Endothelial cell of umbilical vein (primary cell): Measurements from ENCODE around the gene LUZP2. TPM values are rescaled to one million over a fixed set of nuclear protein-coding genes. Genes with fewer than 3 reads are reported as not detected.

Experiments
- BruUV-seq: library from RNA; stranded (reverse); fragments of 400-500 nt; replicated peaks from 2 replicates; lab custom pipeline; 2021; lab: Mats Ljungman, UMichigan
- CTCF ChIA-PET: fragments of 300-600, 350-600 bp; sonication (Branson Sonifier 250); formaldehyde crosslinking; loops from one replicate; lab custom pipeline; 2021; ENCODE audit warnings: antibody characterized with exemption, inconsistent platforms; lab: Charles Lee
- POLR2A ChIA-PET: fragments of 300-600, 350-600 bp; sonication (Branson Sonifier 250); formaldehyde crosslinking; loops from one replicate; lab custom pipeline; 2021; ENCODE audit warnings: antibody characterized with exemption, inconsistent platforms; lab: Charles Lee
- DNase-seq: peaks from one replicate; pipeline ENCODE4 v3.0.0-alpha.2; 2011; ENCODE audit warnings: low read depth, low spot score
- FAIRE-seq: peaks from 2 replicates; lab custom pipeline; 2011; peaks lifted over from hg19 to GRCh38; lab: Jason Lieb, UNC
- H2AFZ ChIP-seq: 2 replicates; pipeline ENCODE4 v1.6.0; 2012; ENCODE audit warnings: low read depth, low read length, control low read depth, inconsistent platforms
- H3K27ac ChIP-seq: 2 replicates; pipeline ENCODE4 v1.5.1; 2011; ENCODE audit warnings: low read depth, mild to moderate bottlenecking, control low read depth, low read length, moderate library complexity; ENCODE audit not compliant: insufficient read depth
- H3K27me3 ChIP-seq, 2 experiments: 2 replicates each; pipeline versions ENCODE4 v1.6.0 to v1.6.1; 2011; ENCODE audit warnings: low read length in 2 of 2, mixed read lengths in 1 of 2; ENCODE audit not compliant: control insufficient read depth in 2 of 2, insufficient read depth in 2 of 2
- H3K36me3 ChIP-seq, 2 experiments: 2 replicates in 1 of 2; 3 replicates in 1 of 2; pipeline ENCODE4 v1.5.1; 2011; ENCODE audit warnings: low read length in 2 of 2, mild to moderate bottlenecking in 1 of 2, moderate library complexity in 1 of 2; ENCODE audit not compliant: control insufficient read depth in 2 of 2, insufficient read depth in 2 of 2; ENCODE audit errors: extremely low read depth in 1 of 2
- H3K4me1 ChIP-seq: 3 replicates; pipeline ENCODE4 v1.5.1; 2011; ENCODE audit warnings: mild to moderate bottlenecking, low read length; ENCODE audit not compliant: control insufficient read depth, insufficient read depth; ENCODE audit errors: extremely low read depth
- H3K4me2 ChIP-seq: 2 replicates; pipeline ENCODE4 v1.6.1; 2011; ENCODE audit warnings: low read length, control low read depth, mixed read lengths; ENCODE audit not compliant: insufficient read depth
- H3K4me3 ChIP-seq, 3 experiments: fragments of 200-600 bp in 1 of 3; sonication (generic), shearing (Covaris generic) in 1 of 3; replicated peaks in 1 of 3; 2 replicates each; pipeline ENCODE4 v1.5.1; 2011 to 2016; ENCODE audit warnings: control low read depth in 3 of 3, low read length in 3 of 3, mild to moderate bottlenecking in 2 of 3, inconsistent platforms in 1 of 3, low read depth in 1 of 3, moderate library complexity in 1 of 3; ENCODE audit not compliant: insufficient read depth in 1 of 3
- H3K79me2 ChIP-seq: 2 replicates; pipeline ENCODE4 v1.6.0; 2012; ENCODE audit warnings: low read length, inconsistent platforms; ENCODE audit not compliant: control insufficient read depth, insufficient read depth
- H3K9ac ChIP-seq: replicated peaks from 2 replicates; pipeline ENCODE3; 2011; ENCODE audit warnings: low read length, control low read depth; ENCODE audit not compliant: insufficient read depth; ENCODE audit errors: extremely low read depth
- H3K9me1 ChIP-seq: replicated peaks from 3 replicates; pipeline ENCODE4 v1.6.0; 2011; ENCODE audit warnings: mild to moderate bottlenecking, low read length; ENCODE audit not compliant: control insufficient read depth, insufficient read depth; ENCODE audit errors: extremely low read depth
- H3K9me3 ChIP-seq: replicated peaks from 2 replicates; pipeline ENCODE4 v1.5.1; 2012; ENCODE audit warnings: low read length, inconsistent platforms; ENCODE audit not compliant: control insufficient read depth, insufficient read depth
- H4K20me1 ChIP-seq: replicated peaks from 2 replicates; pipeline ENCODE3; 2011; ENCODE audit warnings: mild to moderate bottlenecking, low read length; ENCODE audit not compliant: control insufficient read depth, insufficient read depth; ENCODE audit errors: extremely low read depth
- EZH2 ChIP-seq: IDR thresholded peaks from 2 replicates; pipeline ENCODE4 v1.6.1; 2012; ENCODE audit warnings: borderline replicate concordance, low read depth, mild to moderate bottlenecking, moderate library complexity, low read length, inconsistent platforms; ENCODE audit not compliant: severe bottlenecking
- FOS ChIP-seq: IDR thresholded peaks from 2 replicates; pipeline ENCODE4 v1.6.1; 2011; ENCODE audit warnings: mild to moderate bottlenecking, low read length, moderate library complexity, borderline replicate concordance; ENCODE audit not compliant: insufficient read depth
- GATA2 ChIP-seq: IDR thresholded peaks from 2 replicates; pipeline ENCODE4 v1.7.0; 2011; ENCODE audit warnings: low read depth, mild to moderate bottlenecking, moderate library complexity, mixed read lengths, low read length; ENCODE audit not compliant: insufficient read length, insufficient read depth
- JUN ChIP-seq: IDR thresholded peaks from 2 replicates; pipeline ENCODE4 v1.6.1; 2011; ENCODE audit warnings: borderline replicate concordance, low read depth; ENCODE audit not compliant: insufficient read length, insufficient read depth
- MYC ChIP-seq: IDR thresholded peaks from one replicate; pipeline ENCODE4 v1.6.1; 2011; ENCODE audit warnings: mild to moderate bottlenecking, low read depth, low read length
- POLR2A ChIP-seq: IDR thresholded peaks from 2 replicates; pipeline ENCODE4 v1.6.1; 2012; ENCODE audit warnings: low read depth, mild to moderate bottlenecking, control low read depth, low read length
- POLR2AphosphoS5 ChIP-seq: IDR thresholded peaks from 2 replicates; pipeline ENCODE4 v1.6.1; 2012; ENCODE audit warnings: low read depth, mild to moderate bottlenecking, control low read depth, low read length, moderate library complexity; ENCODE audit not compliant: insufficient read depth
- dilution Hi-C: fragments of 300-500 bp; cut with MboI; formaldehyde crosslinking; loops from one replicate; pipeline ENCODE4 v1.15.0; 2019; ENCODE audit warnings: low sequenced_read_pairs; ENCODE audit not compliant: extremely low pct_ligation_motif_present
- intact Hi-C: fragments of 100-400 bp; cut with micrococcal nuclease; formaldehyde crosslinking; loops from one replicate; pipeline ENCODE4 v1.10.0; 2022
- polyA plus RNA-seq, 4 experiments: library from polyadenylated mRNA; depleted of rRNA in 3 of 4; stranded (reverse) in 3 of 4; unstranded in 1 of 4; fragments of >200 nt; gene quantifications; 2 replicates each; pipeline versions ENCODE4 v1.2.1 to v1.2.3, GENCODE V29; 2011 to 2012; ENCODE audit warnings: missing spikeins in 1 of 4
- total RNA-seq: library from RNA; stranded (reverse); gene quantifications from 2 replicates; pipeline ENCODE4 v1.2.3, GENCODE V29; 2021
- TF ChIP-seq, protein P1 (sequence below), 2 donors: IDR thresholded peaks; 1 replicate in 1 of 2; 2 replicates in 1 of 2; pipeline ENCODE4 v1.5.1; 2011; ENCODE audit warnings: low read length in 2 of 2, mild to moderate bottlenecking in 2 of 2, moderate library complexity in 2 of 2, control low read depth in 1 of 2, inconsistent platforms in 1 of 2, low read depth in 1 of 2; ENCODE audit not compliant: insufficient read depth in 1 of 2; ENCODE audit errors: extremely low read depth in 1 of 2
- TF ChIP-seq, protein P2 (sequence below): IDR thresholded peaks from 2 replicates; pipeline ENCODE4 v1.6.1; 2011; ENCODE audit not compliant: insufficient read depth, insufficient read length

The LUZP2 gene
- total and polyA plus RNA-seq, 2 donors (not counting 3 experiments of a cell fraction or from before 2014, with no cell fraction given): 0.07 TPM; not detected in 1

DNA sequence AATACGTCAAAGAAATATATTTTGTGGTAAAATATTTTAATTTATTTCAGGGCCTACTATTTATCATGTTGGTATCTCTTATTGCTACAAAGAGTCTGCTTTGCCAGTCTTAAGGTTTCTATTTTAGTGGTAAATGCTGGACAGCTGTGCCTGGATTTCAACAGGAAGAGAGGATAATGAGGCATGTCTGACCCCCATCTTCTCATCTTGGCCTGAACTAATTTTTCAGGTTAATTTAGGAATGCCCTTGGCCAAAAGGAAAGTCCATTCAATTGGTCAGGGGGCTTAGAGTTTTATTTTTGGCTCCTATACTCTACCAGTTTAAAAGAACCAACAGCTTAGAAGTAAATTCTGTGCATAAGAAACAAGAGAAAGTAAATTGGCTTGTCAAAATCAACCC, 428.2 kb downstream of the LUZP2 start:
- CTCF ChIA-PET: no interaction called here
- Histone ChIP-seq H3K4me3 (no peak overlapping the region), H3K27me3 (no peaks in the 10 kb centered on the region), H3K79me2 (no peaks in the 10 kb centered on the region), H3K9ac (no peak overlapping the region), H2AFZ (no peak overlapping the region), H3K9me1 (no peaks in the 10 kb centered on the region), H4K20me1 (no peaks in the 10 kb centered on the region), H3K27ac (no peak overlapping the region), H3K4me2 (no peak overlapping the region), H3K4me1 (no peaks in the 10 kb centered on the region), H3K36me3 (no peaks in the 10 kb centered on the region), H3K9me3 (no peaks in the 10 kb centered on the region)
- POLR2A ChIA-PET: no interaction called here
- FAIRE-seq: no peak
- no TSS peak for BruUV-seq
- intact Hi-C loops (no loop called here), dilution Hi-C loops (no loop called here)
- DNase-seq: no peak
- TF ChIP-seq FOS: no peak
- TF ChIP-seq, protein P1, sequence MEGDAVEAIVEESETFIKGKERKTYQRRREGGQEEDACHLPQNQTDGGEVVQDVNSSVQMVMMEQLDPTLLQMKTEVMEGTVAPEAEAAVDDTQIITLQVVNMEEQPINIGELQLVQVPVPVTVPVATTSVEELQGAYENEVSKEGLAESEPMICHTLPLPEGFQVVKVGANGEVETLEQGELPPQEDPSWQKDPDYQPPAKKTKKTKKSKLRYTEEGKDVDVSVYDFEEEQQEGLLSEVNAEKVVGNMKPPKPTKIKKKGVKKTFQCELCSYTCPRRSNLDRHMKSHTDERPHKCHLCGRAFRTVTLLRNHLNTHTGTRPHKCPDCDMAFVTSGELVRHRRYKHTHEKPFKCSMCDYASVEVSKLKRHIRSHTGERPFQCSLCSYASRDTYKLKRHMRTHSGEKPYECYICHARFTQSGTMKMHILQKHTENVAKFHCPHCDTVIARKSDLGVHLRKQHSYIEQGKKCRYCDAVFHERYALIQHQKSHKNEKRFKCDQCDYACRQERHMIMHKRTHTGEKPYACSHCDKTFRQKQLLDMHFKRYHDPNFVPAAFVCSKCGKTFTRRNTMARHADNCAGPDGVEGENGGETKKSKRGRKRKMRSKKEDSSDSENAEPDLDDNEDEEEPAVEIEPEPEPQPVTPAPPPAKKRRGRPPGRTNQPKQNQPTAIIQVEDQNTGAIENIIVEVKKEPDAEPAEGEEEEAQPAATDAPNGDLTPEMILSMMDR (IDR thresholded peaks at IDR 0.05; ENCODE audit: extremely low read depth in 1 of 2, insufficient read depth in 1 of 2, low read depth in 1 of 2, low read length in 2 of 2): no peak
- no peak for TF ChIP-seq EZH2
- TF ChIP-seq POLR2AphosphoS5: no peak
- no peak for TF ChIP-seq JUN
- no peak for TF ChIP-seq MYC
- TF ChIP-seq, protein P2, sequence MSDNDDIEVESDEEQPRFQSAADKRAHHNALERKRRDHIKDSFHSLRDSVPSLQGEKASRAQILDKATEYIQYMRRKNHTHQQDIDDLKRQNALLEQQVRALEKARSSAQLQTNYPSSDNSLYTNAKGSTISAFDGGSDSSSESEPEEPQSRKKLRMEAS: no peak
- TF ChIP-seq GATA2: no peak
- no peak for TF ChIP-seq POLR2A
